Measurements from ENCODE around the gene SMOC2.

Gene SMOC2

DNA sequence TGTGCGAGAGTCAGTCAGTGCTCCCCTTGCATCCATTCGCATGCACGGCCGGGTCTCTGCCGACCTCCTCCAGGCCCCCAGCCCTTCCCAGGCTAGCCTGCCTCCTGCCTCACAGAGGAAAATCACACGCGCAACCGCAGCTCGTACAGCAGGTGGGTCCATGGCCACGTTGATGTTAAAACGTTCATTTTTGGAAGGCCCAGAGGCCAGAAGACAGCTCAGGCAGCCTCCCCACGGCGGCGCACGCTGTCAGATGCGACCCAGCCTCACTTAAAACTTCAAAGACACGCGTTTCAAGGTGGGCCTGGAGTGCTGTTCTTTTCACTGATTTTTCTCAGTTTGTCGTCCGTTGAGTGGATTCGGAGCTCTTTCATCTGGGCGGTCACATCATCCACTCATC lies 276.5 kb downstream of the SMOC2 start:
- DNase-seq = no peak
